CD4-positive, alpha-beta T cell (primary cell): Measurements from ENCODE around the gene MAN1C1. TPM values are rescaled to one million over a fixed set of nuclear protein-coding genes. Genes with fewer than 3 reads are reported as not detected.
"Not testable (repeated sequence)": the region's sequence is repeated elsewhere in the genome, so short reads cannot be mapped to it uniquely, and the experiment has no call there.

Experiments used
- ATAC-seq: fragments of 200-7000 bp; cut with Tn5 transposase; one replicate; pipeline ENCODE4 v1.10.0; 2022; ENCODE audit warnings: mild to moderate bottlenecking; ENCODE audit not compliant: poor library complexity
- CTCF ChIA-PET: fragments of 350-600 bp; sonication (Branson Sonifier 250); formaldehyde crosslinking; loops from one replicate; lab custom pipeline; 2021; ENCODE audit warnings: antibody characterized with exemption, inconsistent platforms; lab: Charles Lee
- POLR2A ChIA-PET: fragments of 350-600 bp; sonication (Branson Sonifier 250); formaldehyde crosslinking; loops from one replicate; lab custom pipeline; 2021; ENCODE audit warnings: antibody characterized with exemption, inconsistent platforms; lab: Charles Lee
- DNase-seq, 14 experiments: peaks; one replicate each; pipeline ENCODE4 v3.0.0-alpha.2; 2013 to 2020; ENCODE audit warnings: mixed read lengths in 2 of 14
- H3K27ac ChIP-seq, 2 donors: one replicate each; pipeline versions ENCODE4 v1.5.1 to v1.7.0; 2013; ENCODE audit warnings: low read length in 2 of 2, low read depth in 1 of 2, mild to moderate bottlenecking in 1 of 2
- H3K27me3 ChIP-seq, 2 experiments: 1 replicate in 1 of 2; 2 replicates in 1 of 2; pipeline versions ENCODE4 v1.6.1 to v1.7.0; 2013; ENCODE audit warnings: low read length in 2 of 2, control low read depth in 1 of 2, mild to moderate bottlenecking in 1 of 2, moderate library complexity in 1 of 2; ENCODE audit not compliant: insufficient read depth in 2 of 2, control insufficient read depth in 1 of 2
- H3K36me3 ChIP-seq: one replicate; pipeline ENCODE4 v1.6.1; 2013; ENCODE audit warnings: low read length, control low read depth; ENCODE audit not compliant: insufficient read depth
- H3K4me1 ChIP-seq: one replicate; pipeline ENCODE4 v1.6.1; 2013; ENCODE audit warnings: low read length, control low read depth; ENCODE audit not compliant: insufficient read depth
- H3K4me3 ChIP-seq: one replicate; pipeline ENCODE4 v1.5.1; 2013; ENCODE audit warnings: mild to moderate bottlenecking, low read length, moderate library complexity
- H3K9me3 ChIP-seq, 2 experiments: 1 replicate in 1 of 2; 2 replicates in 1 of 2; pipeline versions ENCODE4 v1.6.1 to v1.7.0; 2013; ENCODE audit warnings: low read length in 2 of 2, mild to moderate bottlenecking in 2 of 2, control low read depth in 1 of 2, moderate library complexity in 1 of 2; ENCODE audit not compliant: control insufficient read depth in 1 of 2, insufficient read depth in 1 of 2
- H3K27ac Mint-ChIP-seq: one replicate; pipeline ENCODE4 v1.8.0; 2020; ENCODE audit warnings: mixed read lengths
- H3K27me3 Mint-ChIP-seq: one replicate; pipeline ENCODE4 v1.8.0; 2021; ENCODE audit warnings: mixed read lengths
- H3K36me3 Mint-ChIP-seq: one replicate; pipeline ENCODE4 v1.8.0; 2021; ENCODE audit warnings: low read depth, mixed read lengths
- H3K4me1 Mint-ChIP-seq: one replicate; pipeline ENCODE4 v1.8.0; 2021; ENCODE audit warnings: low read depth, mixed read lengths
- H3K4me3 Mint-ChIP-seq: one replicate; pipeline ENCODE4 v1.8.0; 2020; ENCODE audit warnings: mild to moderate bottlenecking, mixed read lengths
- H3K9me3 Mint-ChIP-seq: one replicate; pipeline ENCODE4 v1.8.0; 2020; ENCODE audit warnings: mixed read lengths
- intact Hi-C, 2 experiments: fragments of 100-400 bp; cut with DNase I in 1 of 2; cut with micrococcal nuclease in 1 of 2; formaldehyde crosslinking; loops; one replicate each; pipeline versions ENCODE4 v1.15.1 to v1.9.0; 2023 to 2025; cut with DNase I, micrococcal nuclease
- total RNA-seq, 174 experiments: library from RNA in 2 of 174; stranded (reverse) in 2 of 174; gene quantifications; one replicate each; pipeline ENCODE4 v1.2.3 and lab custom pipeline; 2021 to 2026
- TF ChIP-seq, protein P1 (sequence below): fragments of 200-600 bp; IDR thresholded peaks from one replicate; pipeline ENCODE4 v1.8.0; 2022; ENCODE audit warnings: antibody characterized with exemption, mild to moderate bottlenecking

MAN1C1 gene
- total RNA-seq, 2 experiments from 2014 or later, result 44.4 to 46.9 TPM

DNA sequence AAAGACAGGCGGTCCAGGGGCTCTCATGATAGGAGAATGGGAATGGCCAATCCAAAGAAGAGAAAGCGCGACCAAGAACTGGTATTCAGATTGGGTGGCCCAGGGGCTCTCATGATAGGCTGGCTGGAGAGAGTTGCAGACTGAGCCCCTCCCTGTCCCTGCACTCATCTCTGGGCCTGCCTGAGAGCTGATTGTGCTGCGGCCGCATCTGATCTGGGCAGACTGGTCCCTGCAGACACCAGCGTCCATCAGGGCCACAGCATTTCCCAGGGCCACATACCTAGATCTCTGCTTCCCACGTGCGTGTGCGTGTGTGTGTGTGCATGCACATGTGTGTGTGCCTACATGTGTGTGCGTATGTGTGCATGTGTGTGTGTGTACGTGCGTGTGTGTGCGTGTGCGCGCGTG, 30.4 kb upstream of the MAN1C1 start:
- intact Hi-C loops, result loop anchor here in 1 of 2 experiments (10.0 kb wide), 1 partner anchor 1679 kb away; no protein-coding TSS in a partner anchor
- Histone ChIP-seq H3K36me3 (no peaks in the 10 kb centered on the region), H3K4me1 (peaks cover 20% of the 10 kb centered on the region), H3K27me3 (no peaks in the 10 kb centered on the region), H3K27ac (no peak overlapping the region), H3K9me3 (no peaks in the 10 kb centered on the region), H3K4me3 (no peak overlapping the region)
- H3K9me3 Mint-ChIP-seq, result no peaks in the 10 kb centered on the region
- no peaks in the 10 kb centered on the region for H3K27me3 Mint-ChIP-seq
- no peak overlapping the region for H3K4me3 Mint-ChIP-seq
- no peak overlapping the region for H3K27ac Mint-ChIP-seq
- H3K36me3 Mint-ChIP-seq, result no peaks in the 10 kb centered on the region
- ChIA-PET CTCF (interaction anchor here (0.7 kb wide), 1 partner anchor 16 kb away, joined by 3 read pairs; no protein-coding TSS in a partner anchor), POLR2A (no interaction called here)
- peaks cover 16% of the 10 kb centered on the region for H3K4me1 Mint-ChIP-seq
- DNase-seq (no peak), ATAC-seq (no peak)
- TF ChIP-seq, protein P1, sequence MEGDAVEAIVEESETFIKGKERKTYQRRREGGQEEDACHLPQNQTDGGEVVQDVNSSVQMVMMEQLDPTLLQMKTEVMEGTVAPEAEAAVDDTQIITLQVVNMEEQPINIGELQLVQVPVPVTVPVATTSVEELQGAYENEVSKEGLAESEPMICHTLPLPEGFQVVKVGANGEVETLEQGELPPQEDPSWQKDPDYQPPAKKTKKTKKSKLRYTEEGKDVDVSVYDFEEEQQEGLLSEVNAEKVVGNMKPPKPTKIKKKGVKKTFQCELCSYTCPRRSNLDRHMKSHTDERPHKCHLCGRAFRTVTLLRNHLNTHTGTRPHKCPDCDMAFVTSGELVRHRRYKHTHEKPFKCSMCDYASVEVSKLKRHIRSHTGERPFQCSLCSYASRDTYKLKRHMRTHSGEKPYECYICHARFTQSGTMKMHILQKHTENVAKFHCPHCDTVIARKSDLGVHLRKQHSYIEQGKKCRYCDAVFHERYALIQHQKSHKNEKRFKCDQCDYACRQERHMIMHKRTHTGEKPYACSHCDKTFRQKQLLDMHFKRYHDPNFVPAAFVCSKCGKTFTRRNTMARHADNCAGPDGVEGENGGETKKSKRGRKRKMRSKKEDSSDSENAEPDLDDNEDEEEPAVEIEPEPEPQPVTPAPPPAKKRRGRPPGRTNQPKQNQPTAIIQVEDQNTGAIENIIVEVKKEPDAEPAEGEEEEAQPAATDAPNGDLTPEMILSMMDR, result no peak

DNA sequence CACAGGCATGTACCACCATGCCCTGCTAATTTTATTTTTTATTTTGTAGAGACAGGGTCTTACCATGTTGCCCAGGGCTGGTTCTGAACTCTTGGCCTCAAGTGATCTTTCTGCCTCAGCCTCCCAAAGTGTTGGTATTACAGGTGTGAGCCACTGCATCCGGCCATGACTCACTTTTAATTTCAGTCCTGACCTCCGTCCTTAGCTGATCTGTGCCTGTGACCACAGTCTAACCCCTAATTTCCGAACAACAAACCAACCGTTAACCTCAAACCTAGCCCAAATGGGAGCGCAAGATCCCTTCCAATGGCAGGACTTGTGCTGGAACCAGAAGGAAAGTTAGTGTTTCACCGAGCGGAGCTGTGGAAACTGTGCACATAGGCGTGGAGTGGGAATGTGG, 29.3 kb upstream of the MAN1C1 start:
- H3K36me3 ChIP-seq, result no peaks in the 10 kb centered on the region
- ChIA-PET CTCF (interaction anchor here (1.3 kb wide), 1 partner anchor 15 kb away, joined by 3 read pairs; no protein-coding TSS in a partner anchor), POLR2A (no interaction called here)
- peaks cover 20% of the 10 kb centered on the region for H3K4me1 ChIP-seq
- no peak overlapping the region for H3K4me3 Mint-ChIP-seq
- H3K27me3 ChIP-seq, result no peaks in the 10 kb centered on the region
- H3K4me1 Mint-ChIP-seq, result peaks cover 16% of the 10 kb centered on the region
- TF ChIP-seq, protein P1, result no peak
- no peak for ATAC-seq
- no peaks in the 10 kb centered on the region for H3K36me3 Mint-ChIP-seq
- H3K4me3 ChIP-seq, result no peak overlapping the region
- H3K9me3 Mint-ChIP-seq, result no peaks in the 10 kb centered on the region
- H3K27ac ChIP-seq, result no peak overlapping the region
- H3K9me3 ChIP-seq, result no peaks in the 10 kb centered on the region
- intact Hi-C loops, result loop anchor here in 1 of 2 experiments (10.0 kb wide), 1 partner anchor 1678 kb away; no protein-coding TSS in a partner anchor
- DNase-seq, result peak in 1 of 14 experiments; percentile 24
- no peak overlapping the region for H3K27ac Mint-ChIP-seq
- H3K27me3 Mint-ChIP-seq, result no peaks in the 10 kb centered on the region

DNA sequence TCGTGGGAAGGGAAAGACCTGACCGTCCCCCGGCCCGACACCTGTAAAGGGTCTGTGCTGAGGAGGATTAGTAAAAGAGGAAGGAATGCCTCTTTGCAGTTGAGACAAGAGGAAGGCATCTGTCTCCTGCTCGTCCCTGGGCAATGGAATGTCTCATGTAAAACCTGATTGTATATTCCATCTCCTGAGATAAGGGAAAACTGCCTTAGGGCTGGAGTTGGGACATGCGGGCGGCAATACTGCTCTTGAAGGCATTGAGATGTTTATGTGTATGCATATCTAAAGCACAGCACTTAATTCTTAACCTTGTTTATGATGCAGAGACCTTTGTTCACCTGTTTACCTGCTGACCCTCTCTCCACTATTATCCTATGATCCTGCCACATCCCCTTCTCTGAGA, 28.4 kb upstream of the MAN1C1 start:
- ATAC-seq, H3K27me3 ChIP-seq, H3K4me3 ChIP-seq, DNase-seq, H3K36me3 ChIP-seq, POLR2A ChIA-PET, H3K9me3 ChIP-seq, H3K27ac ChIP-seq, CTCF ChIA-PET, H3K27me3 Mint-ChIP-seq, H3K36me3 Mint-ChIP-seq, H3K9me3 Mint-ChIP-seq, H3K4me3 Mint-ChIP-seq, H3K27ac Mint-ChIP-seq: not testable (repeated sequence)
- H3K4me1 Mint-ChIP-seq, result peaks cover 16% of the 10 kb centered on the region
- intact Hi-C loops, result loop anchor here in 1 of 2 experiments (10.0 kb wide), 1 partner anchor 1677 kb away; no protein-coding TSS in a partner anchor
- peaks cover 20% of the 10 kb centered on the region for H3K4me1 ChIP-seq

DNA sequence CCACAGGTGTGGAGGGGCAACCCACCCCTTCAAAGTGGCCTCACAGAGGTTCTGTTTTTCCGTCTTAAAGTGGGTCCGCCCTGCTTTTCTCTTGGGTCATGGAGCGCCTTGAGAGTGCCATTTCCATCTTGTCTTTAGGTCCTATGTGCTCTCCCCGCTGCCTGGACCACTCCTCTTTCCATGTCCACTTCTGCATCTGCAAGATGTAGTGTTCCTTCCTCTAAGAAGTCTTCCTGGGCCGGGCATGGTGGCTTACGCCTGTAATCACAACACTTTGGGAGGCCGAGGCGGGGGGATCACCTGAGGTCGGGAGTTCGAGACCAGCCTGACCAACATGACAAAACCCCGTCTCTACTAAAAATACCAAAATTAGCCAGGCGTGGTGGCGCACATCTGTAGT, 27.8 kb upstream of the MAN1C1 start:
- DNase-seq, H3K27me3 Mint-ChIP-seq, CTCF ChIA-PET, H3K27ac ChIP-seq, H3K4me3 Mint-ChIP-seq, H3K27me3 ChIP-seq, H3K4me3 ChIP-seq, H3K9me3 Mint-ChIP-seq, ATAC-seq, H3K36me3 Mint-ChIP-seq, H3K27ac Mint-ChIP-seq, H3K36me3 ChIP-seq, H3K9me3 ChIP-seq: not testable (repeated sequence)
- H3K4me1 Mint-ChIP-seq, result peaks cover 16% of the 10 kb centered on the region
- POLR2A ChIA-PET, result interaction anchor here (1.6 kb wide), 1 partner anchor 10 kb away, joined by 4 read pairs; no protein-coding TSS in a partner anchor
- intact Hi-C loops, result loop anchor here in 1 of 2 experiments (10.0 kb wide), 1 partner anchor 1676 kb away; no protein-coding TSS in a partner anchor
- H3K4me1 ChIP-seq, result peaks cover 20% of the 10 kb centered on the region
